GM12878 (cell line): ENCODE data around the gene CETP. TPM values are rescaled to one million over a fixed set of nuclear protein-coding genes. Genes with fewer than 3 reads are reported as not detected.

ENCODE experiments used
- CHD1 ChIP-seq: IDR thresholded peaks from 2 replicates; pipeline ENCODE4 v1.6.1; 2012; ENCODE audit warnings: low read depth, low read length, improper control_type of control experiment
- CHD2 ChIP-seq: IDR thresholded peaks from 2 replicates; pipeline ENCODE4 v1.6.1; 2011; ENCODE audit warnings: low read depth, low read length, improper control_type of control experiment, borderline replicate concordance
- CHD4 ChIP-seq: fragments of 200-600 bp; sonication (generic); IDR thresholded peaks from 2 replicates; pipeline ENCODE4 v1.6.1; 2016; ENCODE audit warnings: mild to moderate bottlenecking
- CREB1 ChIP-seq: IDR thresholded peaks from 2 replicates; pipeline ENCODE4 v1.6.1; 2012; ENCODE audit warnings: low read depth, mild to moderate bottlenecking, inconsistent platforms
- ETV6 ChIP-seq, 2 experiments: fragments of 450-650 bp in 1 of 2; IDR thresholded peaks in 1 of 2; conservative IDR thresholded peaks in 1 of 2; 2 replicates each; pipeline ENCODE4 v1.6.1; 2014; ENCODE audit warnings: antibody characterized with exemption in 1 of 2, borderline replicate concordance in 1 of 2, low read depth in 1 of 2, mild to moderate bottlenecking in 1 of 2, moderate library complexity in 1 of 2
- EZH2 ChIP-seq: IDR thresholded peaks from 2 replicates; pipeline ENCODE4 v1.6.1; 2012; ENCODE audit warnings: low read depth, mild to moderate bottlenecking, control low read depth, inconsistent platforms, low read length, borderline replicate concordance; ENCODE audit not compliant: control insufficient read depth
- MTA2 ChIP-seq: fragments of 450-650 bp; IDR thresholded peaks from 2 replicates; pipeline ENCODE4 v1.6.1; 2016; ENCODE audit warnings: low read depth, mild to moderate bottlenecking, moderate library complexity
- NFYB ChIP-seq: IDR thresholded peaks from 2 replicates; pipeline ENCODE4 v1.6.1; 2011; ENCODE audit warnings: low read depth, mild to moderate bottlenecking, low read length, improper control_type of control experiment, moderate library complexity; ENCODE audit not compliant: insufficient read depth
- NR2C2 ChIP-seq: IDR thresholded peaks from 2 replicates; pipeline ENCODE4 v1.6.1; 2011; ENCODE audit warnings: borderline replicate concordance, low read depth; ENCODE audit not compliant: control insufficient read depth, insufficient read length
- PAX8 ChIP-seq: fragments of 450-650 bp; IDR thresholded peaks from 2 replicates; pipeline ENCODE4 v1.6.1; 2017; ENCODE audit warnings: mild to moderate bottlenecking, moderate library complexity
- RFX5 ChIP-seq: IDR thresholded peaks from 2 replicates; pipeline ENCODE4 v1.6.1; 2011; ENCODE audit warnings: low read depth, low read length, improper control_type of control experiment
- SMAD1 ChIP-seq: fragments of 450-650 bp; IDR thresholded peaks from 2 replicates; pipeline ENCODE4 v1.6.1; 2018; ENCODE audit warnings: mild to moderate bottlenecking, low read depth; ENCODE audit not compliant: partially characterized antibody
- SMAD5 ChIP-seq: IDR thresholded peaks from 2 replicates; pipeline ENCODE4 v1.6.1; 2016; ENCODE audit warnings: antibody characterized with exemption, low read depth
- SMARCA5 ChIP-seq: fragments of 450-650 bp; IDR thresholded peaks from 2 replicates; pipeline ENCODE4 v1.6.1; 2017; ENCODE audit warnings: mild to moderate bottlenecking
- SMC3 ChIP-seq: IDR thresholded peaks from 2 replicates; pipeline ENCODE4 v1.6.1; 2011; ENCODE audit warnings: low read length, improper control_type of control experiment, borderline replicate concordance
- TCF3 ChIP-seq: IDR thresholded peaks from 2 replicates; pipeline ENCODE4 v1.6.1; 2012; ENCODE audit warnings: low read depth, mild to moderate bottlenecking, low read length, borderline replicate concordance; ENCODE audit not compliant: insufficient read depth
- TCF7 ChIP-seq: IDR thresholded peaks from 2 replicates; pipeline ENCODE4 v1.6.1; 2014; ENCODE audit warnings: antibody characterized with exemption, borderline replicate concordance
- YY1 ChIP-seq: IDR thresholded peaks from 2 replicates; pipeline ENCODE4 v1.6.1; 2011; ENCODE audit warnings: low read depth, mild to moderate bottlenecking, low read length
- ZNF274 ChIP-seq: IDR thresholded peaks from one replicate; pipeline ENCODE4 v1.8.0; 2011; ENCODE audit not compliant: insufficient read length, insufficient read depth
- ZSCAN29 ChIP-seq: fragments of 450-650 bp; IDR thresholded peaks from 2 replicates; pipeline ENCODE4 v1.6.1; 2017; ENCODE audit warnings: mild to moderate bottlenecking, moderate library complexity
- polyA plus RNA-seq, 11 experiments: library from polyadenylated mRNA; depleted of rRNA in 4 of 11; unstranded in 6 of 11; stranded (reverse) in 5 of 11; fragments of >200 nt; fragmentation: Nextera tagmentation in 4 of 11; fragmentation: Illumina TruSeq in 1 of 11; extraction: Ambion mirVana in 4 of 11; extraction: Trizol in 1 of 11; gene quantifications; 1 replicate in 1 of 11; 2 replicates in 10 of 11; pipeline versions ENCODE4 v1.2.1 to v1.2.3, GENCODE V29; 2011 to 2016; ENCODE audit warnings: inconsistent platforms in 2 of 11, missing spikeins in 2 of 11, low read depth in 1 of 11
- total RNA-seq, 4 experiments: library from RNA; depleted of rRNA in 3 of 4; stranded (reverse); fragments of >200 nt in 3 of 4; fragmentation: Illumina TruSeq in 1 of 4; extraction: Trizol in 1 of 4; gene quantifications; 2 replicates each; pipeline versions ENCODE4 v1.2.1 to v1.2.3, GENCODE V29; 2013 to 2021
- TF ChIP-seq, protein P1 (sequence below): fragments of 450-650 bp; IDR thresholded peaks from 2 replicates; pipeline ENCODE4 v1.6.1; 2016; ENCODE audit warnings: mild to moderate bottlenecking, moderate library complexity, borderline replicate concordance
- TF ChIP-seq, protein P2 (sequence below): IDR thresholded peaks from 2 replicates; pipeline ENCODE4 v1.6.1; 2012; ENCODE audit warnings: low read depth, low read length, improper control_type of control experiment
- TF ChIP-seq, protein P3 (sequence below): fragments of 450-650 bp; formaldehyde crosslinking; IDR thresholded peaks from 2 replicates; pipeline ENCODE4 v1.4.0; 2022; ENCODE audit warnings: mild to moderate bottlenecking, moderate library complexity

CETP gene
- total and polyA plus RNA-seq, 10 of the 15 experiments (the other 5 are each of a cell fraction or from before 2014, with no cell fraction given): 1.2 to 6.4 (median 2.1) TPM

DNA sequence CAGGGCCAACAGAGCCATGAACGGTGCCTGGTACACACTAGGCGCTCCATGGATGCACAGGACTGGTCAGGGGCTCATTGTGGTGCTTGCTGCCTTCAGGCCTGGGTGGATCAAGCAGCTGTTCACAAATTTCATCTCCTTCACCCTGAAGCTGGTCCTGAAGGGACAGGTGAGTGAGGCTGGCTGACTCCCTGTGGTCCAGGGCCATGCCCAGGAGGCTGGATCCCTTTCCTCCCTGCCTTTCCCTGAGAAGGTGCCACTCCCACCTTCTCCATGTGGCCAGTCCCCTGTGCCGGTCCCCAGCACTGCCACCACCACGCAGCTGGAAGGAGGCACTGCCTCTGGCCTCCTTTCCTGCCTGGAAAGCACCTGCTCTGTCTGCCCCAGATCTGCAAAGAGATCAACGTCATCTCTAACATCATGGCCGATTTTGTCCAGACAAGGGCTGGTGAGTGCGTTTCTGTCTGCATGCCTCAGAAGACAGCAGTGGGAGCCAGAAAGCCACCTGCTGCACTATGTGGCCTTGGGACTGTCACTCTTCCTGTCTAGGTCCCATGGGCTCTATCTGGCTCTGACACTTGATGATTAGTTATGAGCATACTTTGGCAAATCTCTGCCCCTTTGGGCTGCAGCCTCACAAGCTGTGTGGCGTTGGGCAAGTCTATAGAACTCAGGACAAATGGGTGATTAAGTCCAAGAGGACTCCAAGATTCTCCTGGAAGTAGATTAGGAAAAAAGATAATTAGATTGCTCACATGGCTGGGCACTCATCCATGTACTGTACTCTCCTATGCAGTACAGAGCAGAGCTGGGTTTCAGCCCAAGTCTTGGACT, 9.4 kb downstream of the CETP start (continued):
- TF ChIP-seq ETV6 (conservative IDR thresholded peaks at IDR 0.05 in 1 of 2, IDR thresholded peaks at IDR 0.05 in 1 of 2; ENCODE audit: borderline replicate concordance in 1 of 2, low read depth in 1 of 2) (no peak), SMAD1 (peak; percentile 19), MTA2 (peak; percentile 35; the same call in 1 of the 2 replicates), ZNF274 (no peak), EZH2 (no peak), CHD1 (no peak), NFYB (no peak), TCF3 (peak; percentile 85; the same call in 1 of the 2 replicates), CHD4 (no peak), ZSCAN29 (no peak), SMARCA5 (peak; percentile 96), PAX8 (no peak), RFX5 (no peak), TCF7 (no peak), CHD2 (no peak), YY1 (peak; percentile 83), SMAD5 (no peak), SMC3 (peak; percentile 26; the same call in 1 of the 2 replicates), CREB1 (peak; percentile 72), NR2C2 (no peak)
- TF ChIP-seq, protein P1, sequence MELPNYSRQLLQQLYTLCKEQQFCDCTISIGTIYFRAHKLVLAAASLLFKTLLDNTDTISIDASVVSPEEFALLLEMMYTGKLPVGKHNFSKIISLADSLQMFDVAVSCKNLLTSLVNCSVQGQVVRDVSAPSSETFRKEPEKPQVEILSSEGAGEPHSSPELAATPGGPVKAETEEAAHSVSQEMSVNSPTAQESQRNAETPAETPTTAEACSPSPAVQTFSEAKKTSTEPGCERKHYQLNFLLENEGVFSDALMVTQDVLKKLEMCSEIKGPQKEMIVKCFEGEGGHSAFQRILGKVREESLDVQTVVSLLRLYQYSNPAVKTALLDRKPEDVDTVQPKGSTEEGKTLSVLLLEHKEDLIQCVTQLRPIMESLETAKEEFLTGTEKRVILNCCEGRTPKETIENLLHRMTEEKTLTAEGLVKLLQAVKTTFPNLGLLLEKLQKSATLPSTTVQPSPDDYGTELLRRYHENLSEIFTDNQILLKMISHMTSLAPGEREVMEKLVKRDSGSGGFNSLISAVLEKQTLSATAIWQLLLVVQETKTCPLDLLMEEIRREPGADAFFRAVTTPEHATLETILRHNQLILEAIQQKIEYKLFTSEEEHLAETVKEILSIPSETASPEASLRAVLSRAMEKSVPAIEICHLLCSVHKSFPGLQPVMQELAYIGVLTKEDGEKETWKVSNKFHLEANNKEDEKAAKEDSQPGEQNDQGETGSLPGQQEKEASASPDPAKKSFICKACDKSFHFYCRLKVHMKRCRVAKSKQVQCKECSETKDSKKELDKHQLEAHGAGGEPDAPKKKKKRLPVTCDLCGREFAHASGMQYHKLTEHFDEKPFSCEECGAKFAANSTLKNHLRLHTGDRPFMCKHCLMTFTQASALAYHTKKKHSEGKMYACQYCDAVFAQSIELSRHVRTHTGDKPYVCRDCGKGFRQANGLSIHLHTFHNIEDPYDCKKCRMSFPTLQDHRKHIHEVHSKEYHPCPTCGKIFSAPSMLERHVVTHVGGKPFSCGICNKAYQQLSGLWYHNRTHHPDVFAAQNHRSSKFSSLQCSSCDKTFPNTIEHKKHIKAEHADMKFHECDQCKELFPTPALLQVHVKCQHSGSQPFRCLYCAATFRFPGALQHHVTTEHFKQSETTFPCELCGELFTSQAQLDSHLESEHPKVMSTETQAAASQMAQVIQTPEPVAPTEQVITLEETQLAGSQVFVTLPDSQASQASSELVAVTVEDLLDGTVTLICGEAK: no peak
- TF ChIP-seq, protein P2, sequence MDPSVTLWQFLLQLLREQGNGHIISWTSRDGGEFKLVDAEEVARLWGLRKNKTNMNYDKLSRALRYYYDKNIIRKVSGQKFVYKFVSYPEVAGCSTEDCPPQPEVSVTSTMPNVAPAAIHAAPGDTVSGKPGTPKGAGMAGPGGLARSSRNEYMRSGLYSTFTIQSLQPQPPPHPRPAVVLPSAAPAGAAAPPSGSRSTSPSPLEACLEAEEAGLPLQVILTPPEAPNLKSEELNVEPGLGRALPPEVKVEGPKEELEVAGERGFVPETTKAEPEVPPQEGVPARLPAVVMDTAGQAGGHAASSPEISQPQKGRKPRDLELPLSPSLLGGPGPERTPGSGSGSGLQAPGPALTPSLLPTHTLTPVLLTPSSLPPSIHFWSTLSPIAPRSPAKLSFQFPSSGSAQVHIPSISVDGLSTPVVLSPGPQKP: no peak
- TF ChIP-seq, protein P3, sequence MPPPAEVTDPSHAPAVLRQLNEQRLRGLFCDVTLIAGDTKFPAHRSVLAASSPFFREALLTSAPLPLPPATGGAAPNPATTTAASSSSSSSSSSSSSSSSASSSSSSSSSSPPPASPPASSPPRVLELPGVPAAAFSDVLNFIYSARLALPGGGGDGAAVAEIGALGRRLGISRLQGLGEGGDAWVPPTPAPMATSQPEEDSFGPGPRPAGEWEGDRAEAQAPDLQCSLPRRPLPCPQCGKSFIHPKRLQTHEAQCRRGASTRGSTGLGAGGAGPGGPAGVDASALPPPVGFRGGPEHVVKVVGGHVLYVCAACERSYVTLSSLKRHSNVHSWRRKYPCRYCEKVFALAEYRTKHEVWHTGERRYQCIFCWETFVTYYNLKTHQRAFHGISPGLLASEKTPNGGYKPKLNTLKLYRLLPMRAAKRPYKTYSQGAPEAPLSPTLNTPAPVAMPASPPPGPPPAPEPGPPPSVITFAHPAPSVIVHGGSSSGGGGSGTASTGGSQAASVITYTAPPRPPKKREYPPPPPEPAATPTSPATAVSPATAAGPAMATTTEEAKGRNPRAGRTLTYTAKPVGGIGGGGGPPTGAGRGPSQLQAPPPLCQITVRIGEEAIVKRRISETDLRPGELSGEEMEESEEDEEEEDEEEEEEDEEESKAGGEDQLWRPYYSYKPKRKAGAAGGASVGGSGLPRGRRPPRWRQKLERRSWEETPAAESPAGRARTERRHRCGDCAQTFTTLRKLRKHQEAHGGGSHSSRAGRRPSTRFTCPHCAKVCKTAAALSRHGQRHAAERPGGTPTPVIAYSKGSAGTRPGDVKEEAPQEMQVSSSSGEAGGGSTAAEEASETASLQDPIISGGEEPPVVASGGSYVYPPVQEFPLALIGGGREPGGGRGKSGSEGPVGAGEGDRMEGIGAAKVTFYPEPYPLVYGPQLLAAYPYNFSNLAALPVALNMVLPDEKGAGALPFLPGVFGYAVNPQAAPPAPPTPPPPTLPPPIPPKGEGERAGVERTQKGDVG (CRISPR knock-in tag): no peak
